Amniotic stem cell (primary cell): ENCODE results near the gene NPB.
"Not testable (repeated sequence)": the region's sequence is repeated elsewhere in the genome, so short reads cannot be mapped to it uniquely, and the experiment has no call there.

Experiments used
- DNase-seq: peaks from one replicate; lab custom pipeline; 2025; lab: John Stamatoyannopoulos, UW

The NPB gene

DNA sequence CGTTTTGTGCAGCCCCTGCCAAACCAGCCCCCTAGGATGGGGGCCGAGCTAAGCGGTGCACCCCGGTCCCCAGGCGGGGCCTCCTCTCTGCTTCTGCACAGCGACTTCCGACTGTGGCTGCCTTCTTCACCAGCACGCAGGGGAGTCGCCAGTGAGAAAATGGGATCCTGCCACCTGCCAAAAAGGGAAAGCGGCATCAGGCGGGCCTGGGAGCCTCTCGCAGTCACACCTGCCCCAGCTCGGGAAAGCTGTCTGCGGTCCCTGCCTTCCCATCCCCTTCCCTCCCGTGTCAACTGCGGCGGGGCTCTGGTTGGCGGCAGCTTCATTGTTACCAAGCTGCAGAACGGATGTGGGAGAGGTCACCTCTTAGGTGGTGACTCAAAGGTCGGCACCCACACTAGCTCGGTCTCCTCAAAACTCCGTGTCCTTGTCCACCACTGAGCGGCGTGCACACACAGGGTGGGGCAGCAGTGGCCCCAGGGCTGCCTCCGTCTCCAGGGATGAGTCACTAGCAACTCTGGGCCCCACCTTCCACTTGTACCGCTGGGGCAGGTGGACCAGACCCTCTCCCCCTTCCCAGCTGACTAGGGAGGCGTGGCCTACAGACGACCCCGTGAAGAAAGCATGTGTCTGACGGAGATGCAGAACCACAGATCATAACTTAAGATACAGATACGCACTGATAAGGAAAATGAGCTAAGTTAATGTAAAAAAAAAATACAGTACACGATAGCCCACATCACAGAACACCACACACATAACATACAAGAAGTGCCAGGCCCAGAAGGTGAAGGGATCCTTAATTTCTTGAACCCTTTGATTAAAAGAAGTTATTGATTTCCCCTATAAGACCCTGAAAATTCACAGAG lies 10.6 kb downstream of the NPB start:
- no peak for DNase-seq

GRCh38 chr17:81913394-81914102 lies 11.5 kb downstream of the NPB start:
- no peak for DNase-seq

DNA sequence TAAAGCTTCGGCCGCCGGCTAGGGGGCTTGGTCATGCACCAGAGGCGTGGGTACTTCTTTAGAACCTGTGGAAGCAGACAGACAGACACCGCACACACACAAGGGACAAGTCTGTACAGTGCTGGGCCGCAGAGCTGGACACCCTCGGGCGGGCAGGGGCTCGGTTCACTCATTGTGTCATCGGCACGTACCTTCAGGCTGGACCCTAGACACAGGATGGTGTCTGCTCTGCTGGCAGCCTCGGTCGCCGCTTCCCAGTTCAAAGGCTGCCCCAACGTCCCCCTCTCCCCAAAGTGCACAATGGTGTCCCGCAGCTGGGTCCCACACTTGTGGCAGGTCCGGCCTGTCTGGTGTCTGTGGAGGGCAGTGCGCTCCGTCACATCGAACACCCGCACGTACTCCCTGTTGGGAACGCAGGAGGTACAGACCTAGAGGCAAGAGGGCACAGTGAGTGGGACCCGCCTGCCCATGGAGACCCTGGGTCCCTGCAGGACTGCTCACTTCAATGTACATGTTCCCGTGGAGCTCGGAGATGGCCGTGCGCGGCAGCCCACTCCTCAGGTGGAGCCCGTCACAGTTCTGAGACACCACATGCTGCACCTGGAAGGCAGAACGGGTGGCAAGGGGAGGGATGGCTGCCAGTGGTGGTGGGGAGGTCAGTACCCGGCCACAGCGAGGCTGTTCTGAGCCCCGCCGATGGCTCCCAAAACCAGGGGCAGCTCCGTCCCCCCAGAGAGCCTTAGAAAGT lies 12.2 kb downstream of the NPB start:
- no peak for DNase-seq

- DNase-seq = no peak
These were observed 13.3 kb downstream of the NPB start for GRCh38 chr17:81915331-81915730.

- DNase-seq = no peak
These were observed 14.4 kb downstream of the NPB start for GRCh38 chr17:81916234-81917001.

DNA sequence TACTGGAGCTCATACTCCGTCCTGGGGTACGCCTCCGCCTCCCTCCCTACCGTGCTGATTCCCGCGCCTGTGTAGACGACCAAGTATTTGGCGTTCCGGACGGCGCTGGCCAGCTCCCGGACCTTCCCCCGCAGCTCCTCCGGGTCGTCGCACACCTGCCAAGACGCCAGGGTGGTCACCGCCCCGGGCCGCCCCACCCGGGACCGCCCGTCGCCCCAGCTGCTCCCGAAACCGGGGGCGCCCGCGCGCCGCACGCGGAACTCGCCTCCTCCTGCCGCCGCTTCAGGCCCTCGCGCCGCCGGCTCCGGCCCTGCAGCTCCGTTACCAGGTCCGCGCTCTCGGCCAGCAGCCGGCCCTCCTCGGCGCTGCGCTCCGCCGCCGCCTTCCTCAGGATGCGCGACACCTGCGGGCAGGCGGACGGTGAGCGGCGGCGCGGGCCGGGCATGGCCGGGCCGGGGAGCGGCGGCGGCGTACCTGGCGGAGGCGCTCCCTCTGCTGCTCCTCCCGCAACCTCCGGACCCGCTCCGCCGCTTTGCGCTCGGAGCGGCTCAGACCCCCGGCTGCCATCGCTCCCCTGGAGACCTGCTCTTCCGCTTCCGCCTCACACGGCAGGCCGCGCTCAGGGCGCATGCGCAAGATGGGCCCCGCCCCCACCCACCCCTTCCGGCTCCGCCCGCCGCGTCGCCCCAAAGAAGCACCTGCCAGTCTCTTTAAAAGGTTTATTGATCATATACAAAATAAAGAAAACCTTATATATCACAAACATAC lies 15.7 kb downstream of the NPB start, which contains the start of gene SIRT7:
Gene SIRT7, minus strand, starts transcription at position 612 of the 768 bp plus-strand sequence. Its CDS starts 45 bp downstream, at position 567.
- peak; percentile 32 for DNase-seq

GRCh38 chr17:81918333-81918669 lies 16.3 kb downstream of the NPB start:
- not testable (repeated sequence) for DNase-seq

DNA sequence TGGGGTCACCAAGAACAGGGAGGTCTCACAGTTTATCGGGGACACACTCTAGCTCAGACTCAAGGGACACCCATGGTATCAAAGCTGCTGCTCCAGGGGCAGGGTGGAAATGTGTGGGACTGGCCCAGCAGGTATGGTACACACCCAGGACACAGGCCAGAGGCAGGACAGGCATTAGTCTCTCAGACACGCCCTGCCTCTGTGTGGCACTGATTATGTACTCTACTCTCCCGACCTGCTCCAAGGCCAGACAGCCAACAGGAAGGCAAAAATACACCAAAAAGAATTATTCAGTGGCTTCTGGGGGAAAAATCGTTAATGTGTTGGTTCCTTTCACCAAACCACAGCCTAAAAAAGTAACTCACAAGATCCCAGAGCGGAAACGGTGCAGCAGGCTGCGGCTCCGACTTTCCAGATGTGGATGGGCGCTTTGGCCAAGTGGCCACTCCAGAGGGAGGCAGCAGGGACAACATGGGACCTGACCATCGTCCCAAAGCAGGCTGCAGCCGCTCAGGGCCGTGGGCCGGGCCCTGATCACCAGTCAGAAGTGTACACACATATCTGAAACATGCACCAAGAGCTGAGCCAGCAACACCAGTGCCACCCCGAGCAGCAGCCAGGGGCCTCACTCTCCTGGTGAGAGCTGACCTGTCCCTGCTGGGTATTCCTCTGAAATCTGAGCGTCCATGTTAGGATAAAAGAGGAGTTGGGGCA lies 17.0 kb downstream of the NPB start:
- no peak for DNase-seq

- no peak for DNase-seq
These were observed 18.8 kb downstream of the NPB start for GRCh38 chr17:81920612-81921536.

DNA sequence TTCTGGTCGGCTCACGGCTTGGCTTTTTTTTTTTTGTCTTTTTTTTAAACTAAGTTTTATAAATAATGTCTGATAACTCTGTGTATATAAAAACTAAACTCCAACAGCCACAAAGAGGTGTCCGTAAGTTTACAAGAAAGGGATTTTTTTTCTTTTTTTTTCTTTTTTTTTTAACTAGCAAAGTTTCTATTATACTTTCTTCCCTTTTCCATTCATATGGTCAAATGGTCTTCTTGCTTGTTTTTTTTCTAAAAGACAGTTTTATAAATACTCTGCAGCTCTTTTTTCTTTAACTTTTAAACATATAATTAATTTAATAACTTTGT lies 19.5 kb downstream of the NPB start:
- DNase-seq = no peak

DNA sequence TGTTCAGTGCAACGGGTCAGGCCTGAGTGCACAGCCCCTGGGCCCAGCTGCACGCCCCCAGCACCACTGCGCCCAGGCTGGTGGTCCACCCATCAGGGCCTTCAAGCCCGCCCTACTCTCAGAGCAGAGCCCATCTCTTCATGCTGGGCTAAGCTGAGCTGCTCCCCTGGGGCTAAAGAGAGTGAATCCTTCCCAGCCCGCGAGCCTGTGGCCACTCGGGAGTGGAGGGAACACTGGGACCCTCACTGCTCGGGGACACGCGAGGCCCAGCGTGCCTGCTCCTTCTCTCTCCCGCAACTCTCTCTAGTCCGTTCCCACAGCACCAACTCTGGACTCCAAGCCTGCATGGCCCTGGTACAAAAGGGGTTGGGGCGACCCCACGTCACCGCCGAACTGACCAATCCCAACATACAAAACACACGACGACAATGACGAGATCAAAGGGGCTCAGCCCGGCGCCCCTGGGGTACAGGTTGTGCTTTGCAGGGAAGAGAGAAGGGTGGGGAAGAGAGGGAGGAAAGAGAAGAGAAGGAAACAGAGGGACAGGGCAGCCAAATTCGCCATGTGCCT lies 20.0 kb downstream of the NPB start:
- no peak for DNase-seq

DNA sequence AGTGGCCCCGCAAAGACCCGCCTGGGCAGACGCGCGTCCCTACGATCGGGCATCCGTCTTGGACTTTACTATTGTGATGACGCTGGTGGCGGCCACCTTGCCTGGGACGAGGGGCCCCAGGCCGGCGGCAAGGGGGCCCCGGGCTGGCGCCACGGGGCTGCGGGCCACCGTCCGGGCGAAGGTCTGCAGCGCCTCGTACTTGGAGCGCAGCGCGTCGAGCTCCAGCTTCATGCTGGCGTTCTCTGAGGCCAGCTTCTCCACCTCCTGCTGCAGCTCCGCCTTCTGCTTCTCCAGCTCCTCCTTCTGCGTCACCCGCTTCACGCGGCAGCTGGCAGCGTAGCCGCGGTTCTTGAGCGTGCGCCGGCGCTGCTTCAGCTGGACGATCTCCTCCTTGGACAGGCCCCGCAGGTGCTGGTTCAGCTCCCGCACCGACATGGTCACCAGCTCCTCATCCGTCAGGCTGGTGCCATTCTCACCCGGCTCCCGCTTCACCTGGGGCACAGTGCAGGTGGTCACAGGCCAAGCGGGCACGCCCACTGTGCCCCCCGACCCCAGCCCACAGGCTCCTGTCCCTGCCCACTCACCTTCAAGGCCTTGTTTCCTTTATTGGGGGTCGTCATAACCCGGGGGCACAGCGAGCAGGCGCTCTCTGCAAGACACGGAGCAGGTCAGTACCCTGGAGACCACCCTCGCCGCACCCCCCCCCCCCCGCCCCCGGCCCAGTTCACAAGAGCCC lies 20.7 kb downstream of the NPB start:
- DNase-seq = no peak

GRCh38 chr17:81923302-81924260 lies 21.5 kb downstream of the NPB start:
- peak; percentile 30 for DNase-seq

- no peak for DNase-seq
These were observed 22.8 kb downstream of the NPB start for GRCh38 chr17:81924557-81925532.

DNA sequence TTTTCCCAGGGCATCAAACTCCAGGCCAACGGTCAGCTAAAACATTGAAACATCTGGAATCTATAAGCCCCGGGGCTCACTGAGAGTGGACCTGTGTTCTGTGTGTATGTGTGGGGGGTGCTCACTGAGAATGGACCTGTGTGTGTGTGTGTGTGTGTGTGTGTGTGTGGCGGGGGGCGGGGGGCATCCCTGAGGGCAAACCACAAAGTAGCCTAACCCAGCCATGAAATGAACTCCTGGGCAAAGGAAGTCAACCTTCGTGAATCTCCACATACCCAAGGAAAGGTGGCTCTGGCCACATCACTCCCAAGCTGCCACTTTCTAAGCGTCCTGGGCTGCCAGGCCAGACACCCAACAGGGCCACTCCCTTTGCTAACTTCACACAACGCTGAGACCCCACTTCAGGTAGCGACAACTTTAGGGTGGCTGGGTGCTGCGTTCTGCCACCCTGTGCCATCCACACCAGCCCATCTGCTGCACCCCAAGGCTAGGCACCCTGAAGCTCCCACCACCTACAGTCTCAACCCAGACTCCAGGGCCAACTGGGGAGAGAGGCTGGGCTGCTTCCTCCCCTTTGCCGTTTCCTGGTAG lies 23.9 kb downstream of the NPB start:
- DNase-seq = no peak
